Body of pancreas (tissue), 4 donors: ENCODE measurements around the gene KIF1B. TPM values are rescaled to one million over a fixed set of nuclear protein-coding genes. Genes with fewer than 3 reads are reported as not detected.

ENCODE experiments used
- ATAC-seq: fragments of 150-250 bp; one replicate; pipeline ENCODE4 v1.9.1; 2016
- DNase-seq, 4 donors: peaks; one replicate each; pipeline ENCODE4 v3.0.0-alpha.2; 2019
- H3K27ac ChIP-seq, 4 donors: fragments of 200-600 bp; sonication (generic); 1 replicate in 3 of 4; 2 replicates in 1 of 4; pipeline versions ENCODE4 v1.5.1 to v1.6.1; 2016 to 2019; ENCODE audit warnings: mild to moderate bottlenecking in 1 of 4, mixed read lengths in 1 of 4, moderate library complexity in 1 of 4
- H3K27me3 ChIP-seq, 2 donors: fragments of 200-600 bp; sonication (generic); one replicate each; pipeline ENCODE4 v1.6.0; 2016; ENCODE audit warnings: mild to moderate bottlenecking in 1 of 2
- H3K36me3 ChIP-seq, 2 donors: fragments of 200-600 bp; sonication (generic); replicated peaks in 1 of 2; 2 replicates each; pipeline ENCODE4 v1.5.1; 2016; ENCODE audit warnings: low read depth in 2 of 2; ENCODE audit not compliant: insufficient read depth in 1 of 2
- H3K4me1 ChIP-seq: fragments of 200-600 bp; sonication (generic); one replicate; pipeline ENCODE4 v1.6.0; 2016
- H3K4me3 ChIP-seq, 2 donors: fragments of 200-600 bp; sonication (generic); 1 replicate in 1 of 2; 2 replicates in 1 of 2; pipeline ENCODE4 v1.5.1; 2016 to 2019
- H3K9me3 ChIP-seq, 3 donors: fragments of 200-600 bp; sonication (generic); 1 replicate in 2 of 3; 2 replicates in 1 of 3; pipeline ENCODE4 v1.5.1; 2016
- CTCF ChIP-seq, 7 experiments: fragments of 450-650 bp in 4 of 7; fragments of 200-600 bp in 3 of 7; sonication (generic) in 3 of 7; IDR thresholded peaks; one replicate each; pipeline ENCODE4 v1.5.1; 2016 to 2019; ENCODE audit warnings: antibody characterized with exemption in 7 of 7
- POLR2A ChIP-seq, 3 donors: fragments of 450-650 bp; IDR thresholded peaks; one replicate each; pipeline ENCODE4 v1.6.1; 2016; ENCODE audit warnings: antibody characterized with exemption in 3 of 3, mild to moderate bottlenecking in 2 of 3
- WGBS, 2 donors: methylation state at CpG; one replicate each; pipeline ENCODE4 v1.1.5; 2017; 5-methylcytosine and 5-hydroxymethylcytosine counted together
- intact Hi-C: fragments of 100-400 bp; cut with DNase I; formaldehyde crosslinking; loops from one replicate; pipeline ENCODE4 v1.15.1; 2023
- total RNA-seq, 2 donors: library from RNA; depleted of rRNA; stranded (reverse); fragments of >200 nt; gene quantifications; one replicate each; pipeline ENCODE4 v1.1.0, GENCODE V29; 2016

KIF1B gene
- total RNA-seq, 2 donors from 2014 or later: 39.2 to 46.8 TPM

- Histone ChIP-seq H3K9me3 (no peaks in the 10 kb centered on the region), H3K36me3 (peaks cover 7 to 20% of the 10 kb centered on the region in 2 donors), H3K27ac (no peak overlapping the region), H3K27me3 (no peaks in the 10 kb centered on the region), H3K4me3 (no peak overlapping the region), H3K4me1 (no peaks in the 10 kb centered on the region)
- whole genome bisulfite sequencing, 2 donors: 70 to 84% methylated on average over 15 of the region's 15 CpGs
- TF ChIP-seq POLR2A (IDR thresholded peaks at IDR 0.05) (no peak), CTCF (IDR thresholded peaks at IDR 0.05) (no peak)
- peak in 3 of 4 donors; percentile 17 to 43 (median 18) for DNase-seq
- no peak for ATAC-seq
- intact Hi-C loops: no loop called here
These were observed 167.9 kb downstream of the KIF1B start for GRCh38 chr1:10378081-10378841.

- DNase-seq (no peak), ATAC-seq (no peak)
- Histone ChIP-seq H3K27ac (no peak overlapping the region), H3K9me3 (no peaks in the 10 kb centered on the region), H3K27me3 (no peaks in the 10 kb centered on the region), H3K36me3 (peaks cover 7 to 20% of the 10 kb centered on the region in 2 donors), H3K4me3 (no peak overlapping the region), H3K4me1 (no peaks in the 10 kb centered on the region)
- 85 to 93% methylated on average over 10 of the region's 10 CpGs for WGBS, 2 donors
- TF ChIP-seq POLR2A (IDR thresholded peaks at IDR 0.05) (no peak), CTCF (IDR thresholded peaks at IDR 0.05) (no peak)
- intact Hi-C loops: no loop called here
These were observed 168.8 kb downstream of the KIF1B start for GRCh38 chr1:10379101-10379620.

- no peaks in the 10 kb centered on the region for H3K27me3 ChIP-seq
- H3K27ac ChIP-seq: no peak overlapping the region
- WGBS, 2 donors: 93 to 99% methylated on average over 6 of the region's 6 CpGs
- intact Hi-C loops: no loop called here
- H3K9me3 ChIP-seq: no peaks in the 10 kb centered on the region
- no peak for DNase-seq
- TF ChIP-seq CTCF (IDR thresholded peaks at IDR 0.05): no peak
- TF ChIP-seq POLR2A (IDR thresholded peaks at IDR 0.05): no peak
- ATAC-seq: no peak
- H3K4me1 ChIP-seq: no peaks in the 10 kb centered on the region
- H3K36me3 ChIP-seq: peaks cover 7 to 16% of the 10 kb centered on the region in 2 donors
- H3K4me3 ChIP-seq: no peak overlapping the region
These were observed 169.3 kb downstream of the KIF1B start for GRCh38 chr1:10379676-10380075.

DNA sequence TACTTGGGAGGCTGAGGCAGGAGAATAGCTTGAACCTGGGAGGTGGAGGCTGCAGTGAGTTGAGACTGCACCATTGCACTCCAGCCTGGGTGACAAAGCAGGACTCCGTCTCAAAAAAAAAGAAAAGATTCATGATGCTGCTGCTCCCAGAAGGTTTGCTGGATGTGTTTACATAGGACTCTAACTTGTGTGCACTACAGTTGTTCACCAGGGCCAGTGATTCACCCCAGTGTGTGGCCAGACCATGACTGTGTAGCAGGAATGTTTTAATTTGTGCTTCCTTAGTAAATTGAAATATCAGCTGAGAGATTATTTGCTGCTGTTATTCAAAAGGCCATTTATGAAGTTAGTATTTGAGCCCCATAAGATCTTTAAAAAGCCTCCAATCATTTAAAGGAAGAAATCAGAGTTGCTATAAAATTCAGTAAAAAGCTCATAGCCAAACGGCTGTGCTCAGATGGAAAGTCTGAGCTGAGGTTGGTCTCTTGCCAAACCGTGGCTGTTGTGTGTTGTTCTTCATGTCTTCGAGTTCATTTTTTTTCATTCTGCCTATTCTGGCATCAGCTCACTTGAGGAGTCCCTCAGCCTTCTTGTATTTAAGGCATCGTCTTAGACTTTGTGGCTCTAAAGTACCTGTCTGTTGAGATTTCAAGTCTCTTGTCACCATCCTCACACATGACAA is 170.4 kb downstream of the KIF1B start:
- DNase-seq (no peak), ATAC-seq (no peak)
- Histone ChIP-seq H3K9me3 (no peaks in the 10 kb centered on the region), H3K4me1 (no peaks in the 10 kb centered on the region), H3K4me3 (no peak overlapping the region), H3K27me3 (no peaks in the 10 kb centered on the region), H3K27ac (no peak overlapping the region), H3K36me3 (peaks cover 0 to 7% of the 10 kb centered on the region in 2 donors)
- 61 to 66% methylated on average over 5 of the region's 5 CpGs for WGBS, 2 donors
- TF ChIP-seq CTCF (IDR thresholded peaks at IDR 0.05) (no peak), POLR2A (IDR thresholded peaks at IDR 0.05) (no peak)
- intact Hi-C loops: no loop called here
